Subcutaneous adipose tissue (tissue), 4 donors: ENCODE measurements around the gene POU2AF2. TPM values are rescaled to one million over a fixed set of nuclear protein-coding genes. Genes with fewer than 3 reads are reported as not detected.

ENCODE experiments used
- total RNA-seq, 4 donors: library from RNA; depleted of rRNA; stranded (reverse); fragments of >200 nt; gene quantifications; one replicate each; pipeline ENCODE4 v1.1.0, GENCODE V29; 2016
- TF ChIP-seq, protein P1 (sequence below): fragments of 450-650 bp; IDR thresholded peaks from one replicate; pipeline ENCODE4 v1.5.1; 2016; ENCODE audit warnings: low read depth, mild to moderate bottlenecking, control low read depth, antibody characterized with exemption, moderate library complexity

The POU2AF2 gene
- total RNA-seq, 4 donors from 2014 or later: 0.94 TPM; not detected in 3

- TF ChIP-seq, protein P1, sequence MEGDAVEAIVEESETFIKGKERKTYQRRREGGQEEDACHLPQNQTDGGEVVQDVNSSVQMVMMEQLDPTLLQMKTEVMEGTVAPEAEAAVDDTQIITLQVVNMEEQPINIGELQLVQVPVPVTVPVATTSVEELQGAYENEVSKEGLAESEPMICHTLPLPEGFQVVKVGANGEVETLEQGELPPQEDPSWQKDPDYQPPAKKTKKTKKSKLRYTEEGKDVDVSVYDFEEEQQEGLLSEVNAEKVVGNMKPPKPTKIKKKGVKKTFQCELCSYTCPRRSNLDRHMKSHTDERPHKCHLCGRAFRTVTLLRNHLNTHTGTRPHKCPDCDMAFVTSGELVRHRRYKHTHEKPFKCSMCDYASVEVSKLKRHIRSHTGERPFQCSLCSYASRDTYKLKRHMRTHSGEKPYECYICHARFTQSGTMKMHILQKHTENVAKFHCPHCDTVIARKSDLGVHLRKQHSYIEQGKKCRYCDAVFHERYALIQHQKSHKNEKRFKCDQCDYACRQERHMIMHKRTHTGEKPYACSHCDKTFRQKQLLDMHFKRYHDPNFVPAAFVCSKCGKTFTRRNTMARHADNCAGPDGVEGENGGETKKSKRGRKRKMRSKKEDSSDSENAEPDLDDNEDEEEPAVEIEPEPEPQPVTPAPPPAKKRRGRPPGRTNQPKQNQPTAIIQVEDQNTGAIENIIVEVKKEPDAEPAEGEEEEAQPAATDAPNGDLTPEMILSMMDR: no peak
Measured at GRCh38 chr11:111258046-111258445, 12.5 kb downstream of the POU2AF2 start.

DNA sequence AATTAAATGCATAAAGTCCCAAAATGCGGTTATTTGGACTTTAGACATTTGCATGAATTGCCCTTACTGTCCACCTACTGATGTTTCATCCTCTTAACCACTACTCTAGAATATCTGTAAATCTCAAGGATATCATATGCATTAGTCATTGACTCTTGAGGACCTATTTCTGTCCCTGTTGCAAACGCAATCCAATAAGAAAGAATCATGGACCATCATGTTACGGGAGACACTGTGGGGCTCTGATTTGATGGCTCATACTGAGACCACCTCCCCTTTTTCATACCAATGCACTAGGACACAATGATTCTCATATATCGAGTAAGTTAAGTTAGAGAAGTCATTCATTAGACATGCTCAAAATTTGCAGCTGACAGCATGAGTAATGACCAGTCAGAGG, 14.4 kb downstream of the POU2AF2 start:
- TF ChIP-seq, protein P1: no peak

GRCh38 chr11:111260811-111261210, 15.3 kb downstream of the POU2AF2 start:
- TF ChIP-seq, protein P1: no peak

- TF ChIP-seq, protein P1: no peak
Measured at GRCh38 chr11:111264646-111265045, 19.1 kb downstream of the POU2AF2 start.

GRCh38 chr11:111265421-111265820, 19.9 kb downstream of the POU2AF2 start:
- TF ChIP-seq, protein P1: no peak

- TF ChIP-seq, protein P1: no peak
Measured at GRCh38 chr11:111269146-111269868, 23.8 kb downstream of the POU2AF2 start.

DNA sequence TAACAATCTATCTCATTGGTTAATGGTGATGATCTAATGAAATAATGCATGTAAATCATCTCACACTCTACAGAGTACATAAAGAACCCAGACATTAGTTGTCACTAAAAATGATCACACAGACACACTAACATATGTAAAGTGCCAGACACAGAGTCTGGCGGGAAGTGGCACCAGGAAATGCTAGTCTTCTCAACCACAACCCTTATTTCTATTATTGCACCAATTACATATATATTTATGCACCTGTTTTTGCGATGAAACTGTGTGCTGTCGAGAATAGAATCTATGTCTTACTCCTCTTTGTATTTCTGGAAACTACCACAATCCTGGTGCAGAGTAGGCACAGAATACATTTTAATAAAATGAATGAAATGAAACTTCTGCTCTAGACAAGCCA, 26.9 kb downstream of the POU2AF2 start:
- TF ChIP-seq, protein P1: no peak
